HG03432 (cell line): Measurements from ENCODE around the gene GRK6.
"Not testable (repeated sequence)": the region's sequence is repeated elsewhere in the genome, so short reads cannot be mapped to it uniquely, and the experiment has no call there.

Experiments used
- ATAC-seq: cut with Tn5 transposase; IDR thresholded peaks from one replicate; pipeline ENCODE4 v1.9.1; 2021; ENCODE audit warnings: mild to moderate bottlenecking, moderate library complexity; ENCODE audit not compliant: unreplicated experiment

Gene GRK6

DNA sequence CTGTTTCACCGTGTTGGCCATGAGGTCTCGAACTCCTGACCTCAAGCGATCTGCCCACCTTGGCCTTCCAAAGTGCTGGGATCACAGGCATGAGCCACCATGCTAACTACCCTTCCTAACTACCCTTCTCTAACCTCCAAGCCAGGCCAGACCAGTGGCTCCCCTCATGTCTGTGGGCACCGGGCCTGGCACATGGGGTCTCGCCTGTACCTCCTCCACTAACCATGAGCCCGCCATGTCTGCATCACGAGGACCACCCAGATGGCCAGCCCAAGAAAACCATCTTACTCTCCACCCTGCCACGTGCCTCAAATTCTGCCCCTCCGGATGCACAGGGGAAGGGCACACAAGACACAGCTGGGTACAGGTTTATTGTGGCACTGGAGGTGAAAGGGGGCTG lies 56.6 kb downstream of the GRK6 start:
- ATAC-seq, result no peak

DNA sequence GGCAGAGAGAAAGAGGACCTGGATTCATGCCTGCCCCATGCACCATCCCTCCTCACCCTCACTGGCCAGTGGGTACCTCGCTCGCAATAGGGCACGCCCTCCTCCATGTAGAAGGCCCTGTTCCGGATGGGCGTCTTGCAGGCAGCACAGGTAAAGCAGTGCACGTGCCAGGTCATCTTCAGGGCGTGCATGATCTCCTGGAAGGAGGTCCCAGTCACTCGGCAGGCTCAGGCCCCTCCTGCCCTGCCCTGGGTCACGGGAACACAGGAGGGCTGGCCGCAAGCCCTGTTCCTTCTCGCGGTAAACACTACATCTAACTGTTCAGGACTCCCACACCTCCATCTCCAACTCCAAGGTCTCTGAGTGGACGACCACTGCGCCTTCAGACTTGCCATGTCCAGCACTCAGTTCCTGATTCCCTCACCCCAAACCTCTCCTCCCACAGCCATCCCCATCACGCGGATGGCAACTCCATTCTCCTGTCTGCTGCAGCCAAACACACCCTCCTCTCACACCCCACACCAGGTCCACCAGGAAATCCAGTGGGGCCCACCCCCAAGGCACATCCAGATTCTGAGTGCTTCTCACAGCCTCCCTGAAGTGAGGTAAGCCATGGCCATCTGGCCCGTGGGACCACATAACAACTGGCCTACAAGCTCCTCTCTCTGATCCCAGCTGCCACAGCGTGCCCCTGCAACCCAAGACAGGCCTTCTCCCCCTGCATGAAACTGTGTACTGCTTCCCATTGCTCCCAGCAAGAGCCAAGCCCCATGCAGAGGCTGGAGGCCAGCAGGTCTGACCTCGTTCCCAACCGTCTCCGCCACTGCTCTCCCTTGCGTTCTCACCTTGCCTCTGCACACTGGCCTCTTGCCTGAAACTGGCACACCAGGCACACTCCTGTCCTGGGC lies 57.8 kb downstream of the GRK6 start:
- no peak for ATAC-seq

DNA sequence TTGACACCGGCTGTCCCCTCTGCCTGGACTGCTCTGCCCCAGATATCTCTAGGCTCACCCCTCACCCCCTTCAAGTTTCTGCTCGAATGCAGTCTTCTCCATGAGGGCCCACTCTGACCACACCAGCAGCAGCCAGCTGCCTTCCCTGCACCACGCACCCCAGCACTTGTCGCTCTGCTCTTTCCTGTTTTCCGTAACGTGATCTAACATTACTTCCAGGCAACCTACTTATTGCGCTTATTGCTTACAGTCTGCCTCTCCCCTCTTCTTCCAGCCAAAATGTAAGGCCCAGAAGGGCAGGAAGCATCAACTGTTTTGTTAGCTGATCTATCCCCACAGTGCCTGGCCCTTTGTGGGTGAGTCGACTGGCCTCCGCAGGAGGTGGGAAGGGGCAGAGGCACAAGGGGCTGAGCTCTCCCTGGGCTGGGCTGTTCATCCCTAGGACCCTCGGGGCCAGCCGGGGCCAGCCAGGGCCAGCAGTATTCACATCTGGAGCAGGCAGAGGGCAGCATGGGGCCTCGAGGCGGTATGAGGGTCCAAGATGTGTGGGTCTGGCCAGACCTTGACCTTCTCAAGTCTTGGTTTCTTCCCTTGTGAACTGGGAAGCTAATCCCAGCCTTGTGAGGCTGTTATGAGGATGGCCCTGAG lies 58.5 kb downstream of the GRK6 start:
- no peak for ATAC-seq

DNA sequence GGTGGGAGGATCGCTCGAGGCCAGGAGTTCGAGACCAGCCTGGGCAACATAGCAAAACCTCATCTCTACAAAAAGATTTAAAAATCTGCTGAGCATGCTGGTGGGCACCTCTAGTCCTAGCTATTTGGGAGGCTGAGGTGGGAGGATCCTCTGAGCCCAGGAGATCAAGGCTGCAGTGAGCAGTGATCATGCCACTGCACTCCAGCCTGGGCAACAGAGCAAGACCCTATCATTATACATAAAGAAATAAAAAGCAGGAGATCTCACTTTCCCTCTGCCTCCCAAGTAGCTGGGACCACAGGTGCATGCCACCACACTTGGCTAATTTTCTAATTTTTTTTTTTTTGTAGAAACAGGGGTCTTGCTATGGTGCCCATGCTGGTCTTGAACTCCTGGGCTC lies 59.3 kb downstream of the GRK6 start:
- ATAC-seq, result not testable (repeated sequence)

DNA sequence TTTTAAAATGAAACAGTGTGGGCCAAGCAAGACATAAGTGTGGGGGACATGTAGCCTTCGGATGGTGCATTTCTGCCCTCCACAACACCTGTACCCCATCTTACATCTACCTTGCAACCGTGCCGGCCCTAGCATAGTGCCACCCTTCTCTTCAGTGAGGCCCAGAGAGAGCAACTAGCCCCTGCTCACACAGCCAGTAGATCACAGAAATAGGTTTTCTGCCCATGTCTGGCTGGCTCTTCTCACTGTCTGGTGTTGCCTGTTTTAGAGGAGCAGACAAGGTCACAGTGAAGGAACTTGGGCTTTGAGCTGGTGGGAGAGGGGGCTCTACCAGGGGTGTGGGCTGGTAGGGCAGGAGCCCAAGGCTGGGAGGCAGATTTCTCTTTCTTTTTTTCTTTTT lies 59.8 kb downstream of the GRK6 start:
- no peak for ATAC-seq

DNA sequence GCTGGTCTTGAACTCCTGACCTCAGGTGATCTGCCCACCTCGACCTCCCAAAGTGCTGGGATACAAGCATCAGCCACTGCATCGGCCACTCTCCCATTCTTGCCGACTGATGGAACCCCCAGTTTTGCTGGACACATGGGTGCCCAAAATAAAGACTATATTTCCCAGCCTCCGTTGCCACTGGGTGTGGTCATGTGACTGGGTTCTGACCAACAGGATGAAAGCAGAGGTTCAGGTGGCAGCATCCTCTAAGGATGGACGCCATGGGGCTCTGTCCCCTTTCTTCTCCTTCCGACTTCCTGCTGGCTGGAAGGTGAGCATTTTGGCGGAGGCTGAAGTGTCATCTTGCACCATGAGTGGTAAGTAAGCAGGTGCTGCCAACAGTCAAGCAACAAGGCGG lies 60.7 kb downstream of the GRK6 start:
- ATAC-seq, result no peak

DNA sequence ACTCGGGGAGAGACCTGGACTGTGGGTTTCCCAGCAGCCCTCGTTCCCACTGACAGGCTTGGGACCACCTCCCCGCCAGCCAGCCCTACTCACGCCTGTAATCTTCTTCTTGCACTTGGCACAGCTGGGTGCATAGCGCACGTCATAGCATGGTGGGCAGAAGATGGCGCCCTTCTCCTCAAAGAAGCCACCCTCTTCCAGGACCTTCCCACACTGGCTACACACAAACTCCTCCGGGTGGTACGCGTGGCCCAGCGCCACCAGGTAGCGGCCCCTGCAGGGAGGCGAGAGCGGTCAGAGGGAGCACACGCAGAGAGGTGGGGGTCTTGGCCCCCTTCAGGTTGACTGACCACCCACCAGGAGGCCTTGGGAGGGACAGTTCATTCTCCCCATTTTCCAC lies 61.5 kb downstream of the GRK6 start:
- ATAC-seq, result no peak

DNA sequence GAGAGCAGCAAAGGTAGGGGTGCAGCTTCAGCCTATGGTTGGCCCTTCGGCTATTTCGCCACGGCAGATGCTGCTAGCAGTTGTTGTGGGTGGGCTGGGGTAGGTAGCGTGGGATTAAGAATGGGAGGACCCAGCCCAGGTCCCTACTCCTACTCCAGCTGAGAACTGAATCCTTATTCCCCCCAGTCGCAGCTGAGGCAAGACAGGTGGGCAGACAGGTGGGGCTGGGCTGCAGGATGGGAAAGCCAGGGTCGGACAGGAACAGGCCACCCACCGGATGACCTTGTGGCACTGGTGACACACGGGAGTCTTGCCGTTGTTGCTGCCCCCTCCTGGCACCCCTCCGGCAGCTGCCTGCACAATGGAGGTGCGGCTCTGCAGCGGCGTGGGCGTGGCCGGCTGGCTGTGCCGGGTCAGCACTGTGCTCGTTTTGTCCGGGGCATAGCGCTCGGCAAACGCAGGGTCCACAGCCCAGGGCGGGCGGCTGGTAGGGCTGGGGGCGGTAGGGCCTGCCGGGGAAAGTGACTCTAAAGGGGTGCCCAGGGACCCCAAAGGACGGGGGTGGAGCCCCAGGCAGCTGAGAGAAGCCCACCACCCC lies 62.7 kb downstream of the GRK6 start:
- ATAC-seq, result no peak

DNA sequence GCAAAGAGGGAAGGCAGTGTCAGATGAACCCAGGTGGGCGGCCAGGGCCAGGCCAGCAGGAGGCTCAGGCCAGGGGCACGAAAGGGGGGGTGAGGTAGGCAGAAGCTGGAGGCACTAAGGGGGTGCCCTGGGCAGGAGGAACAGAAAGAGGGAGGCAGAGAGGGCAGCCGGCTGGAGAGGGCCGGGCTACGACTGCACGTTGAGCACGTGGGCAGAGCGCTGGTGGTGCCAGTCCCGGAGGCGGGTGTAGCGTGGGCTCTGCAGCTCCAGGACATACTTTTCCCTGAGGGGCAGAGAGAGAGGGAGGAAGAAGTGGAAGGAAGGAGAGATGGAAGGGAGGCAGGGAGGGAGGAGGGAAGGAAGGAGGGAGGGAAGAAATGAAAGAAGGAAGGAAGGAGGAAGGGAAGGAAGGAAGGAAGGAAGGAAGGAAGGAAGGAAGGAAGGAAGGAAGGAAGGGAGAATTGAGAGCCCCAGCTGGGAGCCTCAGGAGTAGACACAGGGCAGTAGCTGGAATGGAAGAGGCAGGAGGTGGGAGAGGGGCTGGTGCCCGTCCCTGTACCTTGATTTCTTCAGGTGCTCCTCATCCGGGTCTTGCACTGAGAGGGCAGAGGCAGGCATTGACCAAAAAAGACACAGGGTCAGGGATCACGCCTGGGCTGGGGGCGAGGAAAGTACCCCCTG lies 64.0 kb downstream of the GRK6 start:
- ATAC-seq, result no peak

DNA sequence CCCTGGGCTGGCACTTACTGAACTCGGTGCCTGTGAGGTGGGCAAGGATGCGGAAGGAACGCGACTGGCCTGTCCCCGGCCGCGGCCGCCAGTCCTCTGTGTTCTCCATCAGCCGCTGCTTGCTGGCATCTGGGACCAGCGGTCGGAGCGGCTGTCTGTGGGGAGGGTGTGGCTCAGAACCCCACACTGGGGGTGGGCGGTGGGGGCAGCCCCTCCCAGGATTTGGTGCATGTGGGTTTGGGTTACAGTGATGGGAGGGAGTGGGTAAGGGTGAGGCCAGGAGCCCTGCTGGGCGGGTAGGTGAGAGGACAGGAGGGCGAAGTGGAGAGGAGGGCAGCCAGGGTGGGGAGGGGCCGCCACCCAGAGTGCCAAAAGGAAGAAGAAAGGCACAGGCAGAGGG lies 64.5 kb downstream of the GRK6 start:
- no peak for ATAC-seq

DNA sequence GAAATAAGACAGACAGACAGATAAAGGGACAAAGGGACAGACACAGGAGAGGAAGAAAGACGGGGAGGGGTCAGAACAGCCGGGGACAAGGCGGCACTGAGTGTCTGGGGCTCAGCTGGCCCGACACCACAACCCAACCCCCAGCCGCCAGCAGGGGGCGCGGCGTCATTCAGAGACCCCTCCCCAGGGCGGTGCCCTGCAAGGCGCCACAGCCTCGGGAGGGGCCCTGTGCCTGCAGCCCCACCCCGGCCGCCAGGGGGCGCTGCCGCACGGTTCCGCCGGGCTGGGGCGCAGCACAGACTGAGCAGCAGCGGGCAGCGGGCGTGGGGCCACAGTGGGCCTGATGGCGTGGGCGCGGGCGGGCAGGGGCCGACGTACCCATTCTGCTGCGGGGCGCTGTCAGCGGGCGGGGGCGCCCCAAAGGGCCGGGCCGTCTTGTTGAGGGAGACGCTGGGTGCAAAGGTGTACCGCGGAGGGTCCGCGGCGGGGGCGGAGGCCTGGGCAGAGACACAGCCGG lies 65.0 kb downstream of the GRK6 start:
- no peak for ATAC-seq

DNA sequence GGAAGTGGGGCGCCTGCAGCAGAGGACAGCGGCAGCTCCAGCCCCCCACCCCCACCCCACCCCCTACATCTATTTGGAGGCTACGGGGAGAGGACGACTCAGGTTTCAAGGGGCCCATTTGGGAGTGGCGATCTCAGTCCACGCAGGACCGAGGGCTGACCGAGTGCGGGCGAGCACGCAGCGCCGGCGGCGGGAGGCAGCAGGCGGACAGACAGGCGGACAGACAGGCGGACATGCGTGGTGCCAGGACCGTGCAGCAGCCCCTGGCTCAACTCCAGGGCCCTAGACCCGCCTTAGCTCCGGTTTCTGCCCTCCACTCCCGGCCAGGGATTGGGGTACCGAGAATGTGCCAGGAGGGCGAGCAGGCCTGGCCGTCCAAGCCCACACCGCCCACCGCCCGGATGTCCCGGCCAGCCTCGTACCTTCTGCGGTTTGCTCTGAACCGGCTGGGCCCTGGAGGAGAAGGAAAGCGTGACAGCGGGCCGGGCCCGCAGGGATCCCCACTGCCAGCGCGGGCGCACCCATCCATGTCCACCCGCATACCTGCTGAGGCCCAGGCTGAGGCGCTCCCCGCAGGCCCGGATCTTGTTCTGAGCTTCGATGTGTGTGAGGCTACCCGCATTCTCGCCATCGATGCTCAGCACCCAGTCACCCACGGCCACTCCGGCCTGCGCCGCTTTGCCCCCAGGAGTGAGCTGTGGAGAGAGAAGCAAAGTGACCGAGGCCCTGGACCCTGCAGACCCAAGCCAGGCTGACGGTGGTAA lies 65.7 kb downstream of the GRK6 start:
- no peak for ATAC-seq
